GM12872 (cell line): Measurements from ENCODE around the gene HEBP1.

Experiments used
- CTCF ChIP-seq: IDR thresholded peaks from 3 replicates; pipeline ENCODE4 v1.5.1; 2011; ENCODE audit warnings: low read depth, mild to moderate bottlenecking, low read length, moderate library complexity; ENCODE audit not compliant: insufficient read depth

The HEBP1 gene

DNA sequence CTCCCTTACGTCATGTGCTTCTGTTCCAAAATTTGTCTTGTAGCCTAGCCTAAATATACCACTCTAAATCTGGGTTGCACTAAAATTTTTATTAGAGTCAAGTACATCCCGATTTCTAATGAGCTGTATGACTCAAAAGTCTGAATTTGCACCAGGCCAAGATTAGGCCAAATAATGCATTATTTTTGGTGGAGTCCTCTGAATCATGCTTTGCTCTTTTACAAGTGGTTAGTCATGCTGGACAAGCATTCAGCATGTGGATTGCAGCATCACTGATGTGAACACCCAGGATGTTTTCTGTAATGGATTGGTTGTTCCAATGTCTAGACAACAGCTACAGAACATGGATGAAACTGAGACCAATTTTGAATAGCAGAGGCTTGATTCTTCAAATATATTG lies 23.7 kb downstream of the HEBP1 start:
- no peak for TF ChIP-seq CTCF

DNA sequence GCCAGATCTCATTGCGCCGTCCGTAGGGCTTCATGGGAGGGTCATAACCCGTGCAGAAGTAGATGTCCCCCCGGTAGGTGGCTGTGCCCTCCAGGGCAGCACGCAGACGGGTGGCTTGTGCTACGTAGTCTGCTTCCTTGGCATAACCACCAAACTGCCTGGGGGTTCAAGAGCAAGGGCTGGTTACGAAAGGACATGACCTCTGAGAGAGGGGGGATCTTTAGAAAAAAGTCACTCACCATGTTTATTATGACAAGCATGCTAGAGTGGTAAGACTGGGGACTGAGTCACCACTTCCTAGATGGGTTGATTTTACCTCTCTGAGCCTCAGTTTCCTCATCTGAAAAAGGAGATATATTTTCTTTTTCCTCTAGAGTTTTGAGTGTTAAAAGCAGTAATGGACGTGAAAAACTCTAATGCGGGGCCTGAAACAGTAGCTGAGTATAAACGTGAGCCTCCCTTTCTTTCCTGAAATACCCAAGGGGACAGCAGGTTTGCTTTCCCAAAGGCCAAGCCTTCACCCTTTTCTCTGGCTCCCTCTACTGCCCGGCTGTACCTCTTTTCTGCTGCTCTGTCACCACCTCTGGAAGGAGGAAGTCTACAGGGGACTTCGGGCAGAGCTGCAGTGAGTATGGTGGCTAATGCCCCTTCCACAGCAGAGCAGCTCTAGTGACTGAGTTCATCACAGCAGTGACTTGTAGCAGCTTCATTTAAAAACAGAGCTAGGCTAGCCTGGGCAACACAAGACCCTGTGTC lies 24.6 kb downstream of the HEBP1 start:
- peak; percentile 40; the same call in 1 of the 3 replicates for TF ChIP-seq CTCF

GRCh38 chr12:12974211-12974610 lies 25.9 kb downstream of the HEBP1 start:
- TF ChIP-seq CTCF, result no peak

GRCh38 chr12:12973019-12973418 lies 27.0 kb downstream of the HEBP1 start:
- TF ChIP-seq CTCF, result no peak

- no peak for TF ChIP-seq CTCF
Measured at GRCh38 chr12:12965836-12966235, 34.2 kb downstream of the HEBP1 start.

GRCh38 chr12:12964255-12964654 lies 35.8 kb downstream of the HEBP1 start:
- TF ChIP-seq CTCF, result no peak

- TF ChIP-seq CTCF, result no peak
Measured at GRCh38 chr12:12960639-12961209, 39.3 kb downstream of the HEBP1 start.
